RKO (cell line): Measurements from ENCODE around the gene FTCD.
"Not testable (repeated sequence)": the region's sequence is repeated elsewhere in the genome, so short reads cannot be mapped to it uniquely, and the experiment has no call there.

Experiments
- DNase-seq: peaks from one replicate; pipeline ENCODE4 v3.0.0-alpha.2; 2016; ENCODE audit warnings: low spot score

The FTCD gene

DNA sequence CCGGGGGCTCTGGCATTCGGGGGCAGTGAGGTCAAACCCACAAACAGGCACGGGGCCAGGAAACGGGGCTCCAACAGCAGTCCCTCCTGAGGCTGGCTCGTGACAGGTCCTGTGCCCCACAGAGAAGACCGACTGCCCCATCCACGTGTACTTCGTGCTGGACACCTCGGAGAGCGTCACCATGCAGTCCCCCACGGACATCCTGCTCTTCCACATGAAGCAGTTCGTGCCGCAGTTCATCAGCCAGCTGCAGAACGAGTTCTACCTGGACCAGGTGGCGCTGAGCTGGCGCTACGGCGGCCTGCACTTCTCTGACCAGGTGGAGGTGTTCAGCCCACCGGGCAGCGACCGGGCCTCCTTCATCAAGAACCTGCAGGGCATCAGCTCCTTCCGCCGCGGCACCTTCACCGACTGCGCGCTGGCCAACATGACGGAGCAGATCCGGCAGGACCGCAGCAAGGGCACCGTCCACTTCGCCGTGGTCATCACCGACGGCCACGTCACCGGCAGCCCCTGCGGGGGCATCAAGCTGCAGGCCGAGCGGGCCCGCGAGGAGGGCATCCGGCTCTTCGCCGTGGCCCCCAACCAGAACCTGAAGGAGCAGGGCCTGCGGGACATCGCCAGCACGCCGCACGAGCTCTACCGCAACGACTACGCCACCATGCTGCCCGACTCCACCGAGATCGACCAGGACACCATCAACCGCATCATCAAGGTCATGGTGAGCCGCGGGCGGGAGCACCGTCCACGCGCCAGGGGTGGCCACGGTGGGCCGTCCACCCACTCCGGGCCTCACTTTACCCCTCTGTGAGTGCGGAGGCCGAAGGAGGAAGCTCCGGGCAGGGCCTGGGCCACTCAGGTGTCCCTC is 43.3 kb downstream of the FTCD start:
- DNase-seq: no peak

DNA sequence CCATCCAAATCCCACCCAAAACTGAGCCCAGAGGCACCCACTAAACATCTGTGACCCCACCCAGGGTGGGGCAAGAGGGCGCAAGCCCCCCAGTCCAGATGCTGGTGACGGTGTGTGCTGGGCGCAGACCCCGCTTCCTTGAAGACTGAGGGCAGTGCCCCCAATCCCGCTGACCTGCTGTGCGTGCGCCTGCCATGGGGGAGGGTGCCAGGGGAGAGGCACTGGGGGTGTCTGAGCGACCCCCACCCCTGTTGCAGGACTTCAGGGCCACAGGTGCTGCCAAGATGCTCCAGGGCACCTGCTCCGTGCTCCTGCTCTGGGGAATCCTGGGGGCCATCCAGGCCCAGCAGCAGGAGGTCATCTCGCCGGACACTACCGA is 44.2 kb downstream of the FTCD start:
- no peak for DNase-seq

DNA sequence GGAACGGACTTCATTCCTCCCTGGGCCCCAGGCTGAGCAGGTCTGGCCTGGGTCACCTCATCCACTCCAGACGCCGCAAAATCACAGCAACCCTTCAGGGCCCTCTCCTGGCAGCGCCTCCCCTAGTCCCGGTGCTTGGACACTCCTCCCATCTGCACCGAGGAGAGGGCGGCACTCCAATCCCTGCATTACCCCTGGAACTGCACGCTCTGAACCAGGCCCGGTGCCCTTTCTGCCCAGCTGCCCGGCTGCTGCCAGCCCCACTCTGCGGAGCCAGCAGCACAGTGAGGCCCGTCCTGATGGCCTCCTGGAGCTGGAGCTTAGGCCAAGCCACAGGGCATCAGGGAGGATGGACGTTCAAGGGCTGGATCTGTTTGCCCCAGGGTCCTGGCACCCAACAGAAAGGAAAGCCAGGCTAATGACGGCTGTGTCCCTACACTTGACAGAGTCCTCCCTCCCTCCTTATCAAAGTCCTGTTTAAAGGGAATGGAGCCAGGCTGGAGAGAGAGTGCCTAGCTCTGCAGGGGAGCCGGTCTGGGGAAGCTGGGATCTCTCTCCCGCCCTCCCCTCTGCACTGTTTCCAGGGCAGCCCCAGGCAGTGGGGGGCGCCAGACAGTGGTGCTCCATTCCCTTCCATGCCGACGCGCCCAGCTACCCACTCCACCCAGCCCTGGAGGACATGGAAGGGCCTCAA is 44.7 kb downstream of the FTCD start:
- no peak for DNase-seq

- DNase-seq: no peak
These were observed 45.8 kb downstream of the FTCD start for GRCh38 chr21:46109313-46110221.

- DNase-seq: no peak
These were observed 46.5 kb downstream of the FTCD start for GRCh38 chr21:46108827-46109312.

DNA sequence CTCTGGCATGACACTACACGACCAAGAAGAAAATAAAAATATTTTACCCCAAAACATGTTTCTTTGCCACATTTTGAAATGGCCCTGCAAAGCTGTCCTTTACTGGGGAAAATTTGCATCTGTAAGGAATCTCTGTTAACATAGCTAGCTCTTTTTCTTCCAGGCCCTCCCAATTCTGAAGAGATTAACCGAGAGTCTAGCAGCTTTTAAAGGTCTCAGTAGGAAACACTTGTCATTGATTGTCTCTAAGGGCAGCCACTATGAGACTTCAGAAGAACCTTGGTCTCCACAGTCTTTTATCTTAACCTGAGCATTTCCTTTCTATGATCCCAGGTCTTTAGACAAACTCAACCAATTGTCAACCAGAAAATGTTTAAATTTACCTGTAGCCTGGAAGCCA is 48.0 kb downstream of the FTCD start:
- not testable (repeated sequence) for DNase-seq

- DNase-seq: no peak
These were observed 51.3 kb downstream of the FTCD start for GRCh38 chr21:46104104-46104503.

DNA sequence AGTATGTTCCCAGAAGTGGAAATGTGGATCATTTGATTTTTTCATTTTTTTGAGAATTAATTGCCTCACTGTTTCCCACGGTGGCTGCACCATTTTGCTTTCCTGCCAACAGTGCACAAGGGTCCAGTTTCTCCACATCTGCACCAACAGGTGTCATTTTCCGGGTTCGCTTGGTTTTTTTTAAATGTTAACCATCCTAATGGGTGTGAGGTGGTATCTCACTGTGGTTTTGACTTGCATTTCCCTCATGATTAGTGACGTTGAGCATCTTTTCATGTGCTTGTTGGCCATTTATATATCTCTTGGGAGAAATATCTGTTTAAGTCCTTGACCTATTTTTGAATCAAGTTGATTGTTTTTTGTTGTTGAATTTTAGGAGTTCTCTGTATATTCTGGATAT is 54.5 kb downstream of the FTCD start:
- no peak for DNase-seq

DNA sequence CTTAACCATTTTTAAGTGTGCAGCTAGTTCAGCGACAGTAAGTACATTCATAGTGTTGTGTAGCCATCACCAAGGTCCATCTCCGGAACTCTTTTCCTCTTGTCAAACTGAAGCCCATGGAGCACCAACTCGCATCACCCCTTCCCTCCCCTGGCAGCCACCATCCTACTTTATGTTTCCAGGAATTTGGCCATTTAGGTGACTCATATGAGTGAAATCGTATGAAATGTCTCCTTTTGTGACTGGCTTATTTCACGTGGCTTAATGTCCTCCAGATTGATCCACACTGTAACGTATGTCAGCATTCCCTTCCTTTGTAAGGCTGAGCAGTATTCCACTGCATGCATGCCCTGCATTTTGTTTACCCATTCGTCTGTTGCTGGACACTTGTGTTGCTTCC is 55.0 kb downstream of the FTCD start:
- no peak for DNase-seq

DNA sequence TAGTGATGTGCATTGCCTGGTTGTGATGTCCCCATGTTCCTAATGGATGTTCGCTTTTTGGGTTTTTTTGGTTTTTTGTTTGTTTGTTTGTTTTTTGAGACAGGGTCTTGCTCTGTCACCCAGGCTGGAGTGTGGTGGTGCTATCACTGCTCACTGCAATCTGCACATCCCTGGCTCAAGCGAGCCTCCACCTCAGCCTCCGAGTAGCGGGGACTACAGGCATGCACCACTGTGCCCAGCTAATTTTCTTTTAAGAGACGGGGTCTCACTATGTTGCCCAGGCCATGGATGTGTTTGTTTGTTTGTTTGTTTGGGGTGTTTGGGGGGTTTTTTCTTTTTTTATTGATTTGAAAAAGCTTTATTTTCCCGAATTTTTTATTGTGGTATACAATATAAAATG is 55.4 kb downstream of the FTCD start:
- no peak for DNase-seq

- no peak for DNase-seq
These were observed 55.9 kb downstream of the FTCD start for GRCh38 chr21:46099476-46099875.

DNA sequence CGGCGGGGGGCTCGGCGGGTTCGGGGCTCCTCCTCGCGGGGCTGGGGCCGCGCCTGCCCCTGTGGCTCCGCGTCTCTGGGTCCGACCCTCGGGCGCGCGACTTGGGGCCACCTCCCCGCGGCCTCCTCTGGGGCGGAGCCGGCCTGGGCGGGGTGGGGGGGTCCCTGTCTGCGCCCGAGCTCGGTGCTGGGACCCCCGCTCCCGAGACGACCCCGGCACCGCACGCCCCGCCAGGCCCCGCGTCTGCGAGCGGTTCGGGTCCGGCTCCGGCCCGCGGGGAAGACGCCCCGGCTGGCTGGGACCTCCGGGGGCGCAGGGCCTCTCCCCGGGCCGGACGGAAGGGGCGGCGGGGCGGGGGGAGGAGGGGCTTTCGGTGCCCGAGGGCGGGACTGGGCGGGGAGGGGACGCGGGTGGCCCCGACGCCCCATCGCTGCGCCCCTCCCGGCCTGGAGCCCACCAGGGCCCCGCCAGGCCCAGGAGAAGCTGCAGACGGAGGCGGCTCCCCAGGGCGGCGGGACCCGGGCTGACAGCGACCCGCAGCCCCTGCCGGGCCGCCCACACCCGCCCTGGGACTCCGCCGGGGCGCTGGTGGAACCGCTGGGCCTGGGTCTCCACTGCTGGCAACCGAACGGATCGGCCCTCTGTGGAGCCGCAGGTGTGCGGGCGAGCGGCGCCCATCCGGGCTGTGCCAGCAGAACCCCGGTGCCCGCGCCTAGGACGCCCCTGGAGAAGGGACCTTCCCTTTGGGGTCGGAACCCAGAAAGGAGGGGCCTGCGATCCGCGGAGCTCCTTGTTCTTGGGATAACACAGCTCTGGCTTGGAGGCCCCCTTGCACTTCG is 56.9 kb downstream of the FTCD start:
- no peak for DNase-seq

DNA sequence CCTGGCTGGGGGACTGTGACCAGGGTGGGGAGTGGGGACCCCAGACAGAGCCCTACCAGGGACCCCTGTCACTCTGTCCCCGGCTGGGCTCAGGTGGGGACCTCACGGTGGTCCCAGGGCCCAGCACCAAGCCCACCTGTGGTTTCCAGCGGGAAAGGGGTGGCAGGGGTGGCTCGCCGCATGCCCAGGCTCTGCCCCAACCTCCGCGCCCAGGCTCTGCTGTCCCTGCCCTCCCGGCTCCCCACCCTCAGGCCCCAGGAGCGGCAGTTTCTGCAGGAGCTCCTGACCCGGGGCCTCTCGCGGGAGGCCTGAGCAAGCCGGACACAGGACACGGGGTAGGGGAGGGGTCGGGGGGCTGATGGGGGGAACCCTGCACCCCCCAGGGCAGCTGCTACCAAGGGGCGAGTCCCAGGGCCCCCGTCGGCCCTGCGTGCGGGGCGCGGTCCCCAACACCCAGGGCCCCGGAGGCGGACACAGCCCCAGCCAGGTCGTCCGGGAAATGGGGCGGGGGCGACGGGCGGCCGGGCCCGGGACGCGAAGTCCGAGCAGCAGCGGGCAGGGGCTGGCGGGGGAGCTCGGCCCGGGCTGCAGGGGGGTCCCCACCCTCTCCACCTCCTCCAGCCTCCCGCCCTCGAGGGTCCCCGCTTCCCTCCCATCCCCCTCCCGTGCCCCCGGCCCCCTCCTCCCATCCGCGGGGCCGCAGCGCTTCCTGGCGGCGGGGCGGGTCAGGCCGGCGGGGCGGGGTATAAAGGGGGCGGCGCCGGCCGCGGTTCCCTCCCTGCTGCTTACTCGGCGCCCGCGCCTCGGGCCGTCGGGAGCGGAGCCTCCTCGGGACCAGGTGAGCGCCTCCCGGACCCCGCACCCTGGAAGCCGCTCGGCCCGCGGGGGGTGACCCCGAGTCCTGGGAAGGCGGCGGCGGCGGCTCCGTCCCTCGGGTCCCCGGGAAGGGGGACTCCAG is 57.8 kb downstream of the FTCD start, which contains the start of gene COL6A2:
COL6A2 (plus strand) TSS at position 777 of the 958 bp plus-strand sequence.
- DNase-seq: no peak

GRCh38 chr21:46096596-46097335 is 58.6 kb downstream of the FTCD start:
- DNase-seq: no peak

- DNase-seq: no peak
These were observed 59.4 kb downstream of the FTCD start for GRCh38 chr21:46095814-46096595.

DNA sequence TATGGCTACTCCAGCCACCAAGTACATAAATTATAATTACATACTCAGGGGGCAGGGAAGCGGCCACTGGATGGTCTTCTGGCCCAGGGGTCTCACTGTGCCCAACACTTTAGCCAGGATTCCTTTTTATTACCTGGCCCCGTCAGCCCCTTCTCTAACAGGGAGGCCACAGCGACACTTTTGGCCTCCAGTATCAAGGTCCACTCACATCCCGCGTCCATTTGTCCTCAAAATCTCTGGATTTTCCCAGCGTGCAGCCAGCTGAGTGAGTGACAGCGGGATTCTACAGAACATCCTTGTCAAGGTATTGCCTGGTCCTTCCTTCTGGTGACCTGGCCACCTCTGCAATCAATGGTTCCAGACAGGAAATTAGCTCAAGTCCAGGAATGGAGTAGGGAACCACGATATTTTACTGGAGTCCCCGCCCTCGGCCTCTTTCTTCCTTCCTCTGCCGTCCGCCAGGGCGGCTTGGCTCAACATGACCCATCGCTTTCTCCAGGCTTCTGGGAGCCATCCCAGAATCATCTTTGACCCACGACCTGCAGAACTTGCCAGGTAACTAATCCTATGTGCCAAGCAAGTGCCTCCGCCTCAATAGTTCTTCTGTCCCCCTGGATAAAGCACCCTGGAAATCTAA is 60.2 kb downstream of the FTCD start:
- DNase-seq: no peak

GRCh38 chr21:46094401-46095082 is 60.8 kb downstream of the FTCD start:
- DNase-seq: no peak
